HepG2 (cell line): ENCODE data around the gene NSUN2.

Experiments
- AFF4 ChIP-seq: sonication (generic); formaldehyde crosslinking; IDR thresholded peaks from 2 replicates; pipeline ENCODE4 v1.4.0; 2020; ENCODE audit warnings: missing genetic modification reagents
- CEBPB ChIP-seq: IDR thresholded peaks from 2 replicates; pipeline ENCODE4 v1.6.1; 2011; ENCODE audit warnings: low read depth, low read length, improper control_type of control experiment, borderline replicate concordance
- FOSL2 ChIP-seq: sonication (generic); formaldehyde crosslinking; IDR thresholded peaks from 2 replicates; pipeline ENCODE4 v1.4.0; 2020; ENCODE audit warnings: missing genetic modification reagents
- HOXA7 ChIP-seq: sonication (generic); formaldehyde crosslinking; IDR thresholded peaks from 2 replicates; pipeline ENCODE4 v1.8.1; 2022; ENCODE audit warnings: mild to moderate bottlenecking, missing genetic modification reagents, moderate library complexity
- KDM1A ChIP-seq: IDR thresholded peaks from 2 replicates; pipeline ENCODE4 v1.6.1; 2016; ENCODE audit warnings: missing compliant biosample characterization
- NFE2 ChIP-seq: sonication (generic); formaldehyde crosslinking; IDR thresholded peaks from 2 replicates; pipeline ENCODE4 v1.4.0; 2020; ENCODE audit warnings: missing genetic modification reagents
- ZNF253 ChIP-seq: sonication (generic); formaldehyde crosslinking; IDR thresholded peaks from 2 replicates; pipeline ENCODE4 v1.8.0; 2022; ENCODE audit warnings: mild to moderate bottlenecking, missing genetic modification reagents, borderline replicate concordance

- TF ChIP-seq CEBPB (no peak), NFE2 (CRISPR knock-in tag) (no peak), HOXA7 (CRISPR knock-in tag) (no peak), FOSL2 (no peak), AFF4 (CRISPR knock-in tag) (no peak), KDM1A (CRISPR knock-in tag) (no peak), ZNF253 (CRISPR knock-in tag) (no peak)
These were observed 41.1 kb downstream of the NSUN2 start for GRCh38 chr5:6591671-6592288.
